Measurements from ENCODE around the gene ST6GAL1.
A peak's percentile ranks its signal among the peaks of the same experiment; 100 is the strongest.
"Not testable (repeated sequence)": the region's sequence is repeated elsewhere in the genome, so short reads cannot be mapped to it uniquely, and the experiment has no call there.

ST6GAL1 gene

DNA sequence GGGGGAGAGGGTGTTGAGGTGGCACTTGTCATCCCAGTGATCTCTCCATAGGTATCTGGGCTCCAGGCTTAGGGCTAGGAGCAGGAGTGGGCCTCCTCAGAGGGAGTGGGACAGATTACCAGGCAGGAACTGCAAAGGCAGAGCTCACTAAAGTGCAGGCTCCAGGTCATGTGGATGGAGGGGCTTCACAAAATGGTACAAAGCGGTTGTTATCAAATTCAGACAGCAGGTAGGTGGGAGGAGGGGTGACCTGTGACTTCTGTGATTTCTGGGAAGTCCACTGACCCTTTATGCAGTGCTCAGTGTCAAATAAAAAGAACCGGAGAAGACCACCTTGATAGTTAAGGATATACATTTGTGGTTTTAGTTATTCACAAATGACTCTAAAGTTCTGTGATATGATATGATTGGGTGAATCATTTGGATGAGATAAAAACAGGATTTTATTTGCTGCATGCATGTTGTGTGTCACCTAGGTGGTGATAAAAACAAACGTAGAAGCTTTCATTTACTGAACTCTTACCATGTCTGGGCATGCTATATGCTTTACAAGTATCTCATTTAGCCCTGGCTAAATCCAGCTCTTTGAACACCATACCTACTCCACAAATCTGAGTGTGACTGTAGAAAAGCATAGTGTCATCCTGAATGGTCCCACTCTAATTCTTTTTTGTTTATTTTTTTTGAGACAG lies 20.2 kb downstream of the ST6GAL1 start:
- no peak overlapping the region for H3K27ac ChIP-seq
- no peak for TF ChIP-seq ZFX (IDR thresholded peaks at IDR 0.05)
- TF ChIP-seq, protein P1, sequence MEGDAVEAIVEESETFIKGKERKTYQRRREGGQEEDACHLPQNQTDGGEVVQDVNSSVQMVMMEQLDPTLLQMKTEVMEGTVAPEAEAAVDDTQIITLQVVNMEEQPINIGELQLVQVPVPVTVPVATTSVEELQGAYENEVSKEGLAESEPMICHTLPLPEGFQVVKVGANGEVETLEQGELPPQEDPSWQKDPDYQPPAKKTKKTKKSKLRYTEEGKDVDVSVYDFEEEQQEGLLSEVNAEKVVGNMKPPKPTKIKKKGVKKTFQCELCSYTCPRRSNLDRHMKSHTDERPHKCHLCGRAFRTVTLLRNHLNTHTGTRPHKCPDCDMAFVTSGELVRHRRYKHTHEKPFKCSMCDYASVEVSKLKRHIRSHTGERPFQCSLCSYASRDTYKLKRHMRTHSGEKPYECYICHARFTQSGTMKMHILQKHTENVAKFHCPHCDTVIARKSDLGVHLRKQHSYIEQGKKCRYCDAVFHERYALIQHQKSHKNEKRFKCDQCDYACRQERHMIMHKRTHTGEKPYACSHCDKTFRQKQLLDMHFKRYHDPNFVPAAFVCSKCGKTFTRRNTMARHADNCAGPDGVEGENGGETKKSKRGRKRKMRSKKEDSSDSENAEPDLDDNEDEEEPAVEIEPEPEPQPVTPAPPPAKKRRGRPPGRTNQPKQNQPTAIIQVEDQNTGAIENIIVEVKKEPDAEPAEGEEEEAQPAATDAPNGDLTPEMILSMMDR (conservative IDR thresholded peaks at IDR 0.05), result no peak

DNA sequence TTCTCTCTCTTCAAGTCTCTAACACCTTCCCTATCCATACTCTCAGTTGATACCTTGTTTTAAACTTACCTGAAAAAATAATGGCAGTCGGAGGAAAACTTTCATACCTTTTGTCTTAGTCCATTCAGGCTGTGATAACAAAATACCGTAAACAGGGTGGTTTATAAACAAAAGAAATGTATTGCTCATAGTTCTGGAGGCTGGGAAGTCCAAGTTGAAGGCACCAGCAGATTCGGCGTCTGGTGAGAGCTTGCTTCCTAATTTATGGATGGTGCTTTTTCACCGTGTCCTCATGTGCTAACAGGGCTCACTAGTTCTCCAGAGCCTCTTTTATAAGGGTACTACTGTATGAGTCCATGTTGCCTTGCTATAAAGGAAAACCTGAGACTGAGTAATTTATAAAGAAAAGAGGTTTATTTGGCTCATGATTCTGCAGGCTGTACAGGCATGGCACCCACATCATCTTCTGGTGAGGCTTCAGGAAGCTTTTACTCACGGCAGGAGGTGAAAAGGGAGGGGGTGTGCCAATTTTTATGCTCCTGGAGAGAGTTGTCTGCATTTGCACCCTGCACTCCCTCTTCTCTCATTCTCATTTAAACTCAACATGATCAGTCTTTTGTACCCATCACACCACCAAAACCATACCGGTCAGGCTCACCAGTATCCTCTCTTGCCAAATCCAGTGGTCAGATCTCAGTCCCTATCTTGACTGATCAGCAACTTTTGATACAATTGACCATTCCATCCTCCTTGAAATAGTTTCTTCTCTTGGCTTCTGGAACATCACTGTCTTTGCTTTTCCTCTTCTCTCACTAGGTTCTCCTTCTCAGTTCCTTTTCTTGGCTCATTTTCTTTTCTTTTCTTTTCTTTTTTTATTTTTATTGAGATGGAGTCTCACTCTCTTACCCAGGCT lies 21.6 kb downstream of the ST6GAL1 start:
- TF ChIP-seq ZFX (IDR thresholded peaks at IDR 0.05), result no peak
- TF ChIP-seq, protein P1 (conservative IDR thresholded peaks at IDR 0.05), result no peak
- no peak overlapping the region for H3K27ac ChIP-seq

DNA sequence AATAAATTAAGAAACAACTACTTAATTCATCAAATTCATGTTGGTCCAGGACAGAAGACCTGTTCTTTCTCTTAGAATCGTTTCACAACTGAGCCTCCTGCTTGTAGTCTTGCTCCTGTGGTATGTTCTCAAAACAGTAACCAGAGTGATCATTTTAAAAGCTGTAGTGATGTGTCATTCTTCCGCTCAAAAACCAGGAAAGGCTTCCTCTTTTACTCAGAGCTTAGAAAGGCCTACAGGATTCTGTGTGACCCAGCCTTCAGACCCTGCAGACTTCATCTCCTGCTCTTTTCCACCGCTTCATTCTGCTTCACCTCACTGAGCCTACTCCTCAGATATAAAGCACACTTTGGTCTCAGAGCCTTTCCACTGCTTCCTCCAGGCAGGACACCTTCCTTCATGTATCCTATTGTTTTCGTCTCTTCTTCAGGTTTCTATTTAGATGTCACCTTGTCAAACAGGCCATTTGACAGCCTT lies 22.7 kb downstream of the ST6GAL1 start:
- H3K27ac ChIP-seq, result no peak overlapping the region
- TF ChIP-seq, protein P1 (conservative IDR thresholded peaks at IDR 0.05), result no peak
- TF ChIP-seq ZFX (IDR thresholded peaks at IDR 0.05), result no peak

DNA sequence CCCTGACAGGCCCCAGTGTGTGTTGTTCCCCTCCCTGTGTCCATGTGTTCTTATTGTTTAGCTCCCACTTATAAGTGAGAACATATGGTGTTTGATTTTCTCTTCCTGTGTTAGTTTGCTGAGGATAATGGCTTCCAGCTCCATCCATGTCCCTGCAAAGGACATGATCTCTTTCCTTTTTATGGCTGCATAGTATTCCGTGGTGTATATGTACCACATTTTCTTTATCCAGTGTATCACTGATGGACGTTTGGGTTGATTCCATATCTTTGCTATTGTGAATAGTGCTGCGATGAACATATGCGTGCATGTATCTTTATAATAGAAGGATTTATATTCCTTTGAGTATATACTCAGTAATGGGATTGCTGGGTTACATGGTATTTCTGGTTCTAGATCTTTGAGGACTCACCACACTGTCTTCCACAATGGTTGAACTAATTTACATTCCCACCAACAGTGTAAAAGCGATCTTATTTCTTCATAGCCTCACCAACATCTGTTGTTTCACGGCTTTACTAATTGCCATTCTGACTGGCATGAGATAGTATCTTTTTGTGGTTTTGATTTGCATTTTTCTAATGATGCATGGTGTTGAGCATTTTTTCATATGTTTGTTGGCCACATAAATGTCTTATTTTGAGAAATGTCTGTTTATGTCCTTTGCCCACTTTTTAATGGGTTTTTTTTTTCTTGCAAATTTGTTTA lies 23.8 kb downstream of the ST6GAL1 start:
- not testable (repeated sequence) for H3K27ac ChIP-seq

DNA sequence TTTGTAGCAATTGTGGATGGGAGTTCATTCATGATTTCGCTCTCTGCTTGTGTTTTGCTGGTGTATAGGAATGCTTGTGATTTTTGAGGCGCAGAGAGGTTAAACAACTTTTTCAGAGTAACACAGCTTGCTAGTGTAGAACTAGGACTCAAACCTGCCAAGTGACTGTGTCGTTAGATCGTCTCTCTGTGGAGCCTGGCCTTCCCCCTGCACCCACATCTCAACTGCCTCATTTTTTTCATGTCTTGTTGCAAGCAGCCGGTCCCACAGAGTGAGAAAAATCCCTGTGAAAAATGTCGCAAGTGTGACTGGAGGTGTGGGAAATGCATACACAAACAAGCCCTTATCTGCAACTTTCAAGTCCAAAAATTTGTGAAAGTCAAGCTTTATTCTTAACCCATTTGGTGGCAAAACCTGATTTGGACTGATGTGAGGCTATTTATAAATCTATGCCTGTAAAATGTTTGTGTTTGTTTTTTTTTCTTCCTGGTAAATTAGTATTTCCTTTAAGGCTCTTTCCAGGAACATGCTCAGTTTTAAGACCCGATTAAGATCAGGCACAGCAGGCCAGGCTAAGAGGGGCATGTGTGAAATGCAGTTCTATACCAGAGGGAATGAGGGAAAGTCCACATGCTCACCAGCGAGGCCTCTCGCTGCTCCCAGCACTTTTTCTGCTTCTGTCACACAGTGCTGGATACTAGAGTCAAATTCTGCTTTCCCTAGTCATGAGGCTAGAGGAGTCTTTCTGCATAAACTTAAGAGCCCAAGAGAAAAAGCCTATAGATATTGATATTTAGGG lies 25.8 kb downstream of the ST6GAL1 start:
- H3K27ac ChIP-seq, result peak overlapping the region; percentile 9; the same call in 1 of the 2 replicates
- TF ChIP-seq ZFX (IDR thresholded peaks at IDR 0.05), result no peak
- TF ChIP-seq, protein P1 (conservative IDR thresholded peaks at IDR 0.05), result no peak

DNA sequence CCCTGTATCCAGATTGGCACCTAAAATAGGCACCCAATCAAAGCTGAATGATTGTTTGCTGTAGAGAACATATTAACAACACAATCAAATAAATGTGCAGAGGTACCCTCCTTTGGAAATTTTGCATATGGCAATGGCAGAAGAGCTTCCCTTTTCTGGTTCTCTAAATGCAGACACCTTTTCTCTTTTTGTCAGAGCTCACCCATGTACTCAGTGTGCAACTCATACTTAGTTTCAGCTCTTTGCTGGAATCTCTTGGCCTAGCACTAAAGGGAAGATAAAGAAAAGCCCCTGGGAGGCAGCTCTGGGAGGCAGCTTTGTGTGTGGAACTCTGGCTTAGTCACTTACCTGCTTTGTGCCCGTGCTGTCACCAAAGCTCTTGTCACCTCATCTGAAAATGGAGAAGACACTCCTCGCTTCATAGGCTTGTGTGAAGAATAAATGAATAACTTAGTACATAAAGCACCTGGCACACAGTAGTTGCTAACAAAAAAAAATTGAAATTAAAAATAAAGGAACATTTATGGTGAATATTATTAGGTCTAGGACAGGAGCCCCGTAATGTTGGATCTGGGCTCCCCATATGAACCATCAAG lies 28.8 kb downstream of the ST6GAL1 start:
- no peak overlapping the region for H3K27ac ChIP-seq
- TF ChIP-seq, protein P1 (conservative IDR thresholded peaks at IDR 0.05), result no peak
- TF ChIP-seq ZFX (IDR thresholded peaks at IDR 0.05), result no peak

DNA sequence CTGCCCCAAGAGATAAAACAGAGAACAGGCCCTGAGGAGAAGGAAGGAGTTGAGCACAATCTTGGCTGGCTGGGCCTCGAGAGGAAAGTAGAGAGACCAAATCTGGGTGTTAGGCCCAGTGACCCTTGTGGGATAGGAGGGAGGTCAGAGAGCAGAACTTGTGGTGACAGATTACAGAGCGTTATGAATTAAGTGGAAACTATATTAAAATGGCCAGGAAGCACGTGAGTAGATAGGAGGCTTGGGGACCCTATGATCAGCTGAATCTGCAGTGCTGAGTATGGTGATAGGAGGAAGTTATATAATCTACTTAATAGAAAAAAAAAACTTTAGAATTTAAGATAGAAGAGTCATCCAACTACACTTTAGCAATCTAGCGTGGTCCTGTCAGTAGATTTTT lies 30.0 kb downstream of the ST6GAL1 start:
- TF ChIP-seq, protein P1 (conservative IDR thresholded peaks at IDR 0.05), result no peak
- TF ChIP-seq ZFX (IDR thresholded peaks at IDR 0.05), result no peak
- no peak overlapping the region for H3K27ac ChIP-seq
